ENCODE results near the gene POM121L2. TPM values are rescaled to one million over a fixed set of nuclear protein-coding genes. Genes with fewer than 3 reads are reported as not detected.

The POM121L2 gene
- total and polyA plus RNA-seq, 2 of the 13 experiments (the other 11 are each of a cell fraction or from before 2014, with no cell fraction given): not detected

DNA sequence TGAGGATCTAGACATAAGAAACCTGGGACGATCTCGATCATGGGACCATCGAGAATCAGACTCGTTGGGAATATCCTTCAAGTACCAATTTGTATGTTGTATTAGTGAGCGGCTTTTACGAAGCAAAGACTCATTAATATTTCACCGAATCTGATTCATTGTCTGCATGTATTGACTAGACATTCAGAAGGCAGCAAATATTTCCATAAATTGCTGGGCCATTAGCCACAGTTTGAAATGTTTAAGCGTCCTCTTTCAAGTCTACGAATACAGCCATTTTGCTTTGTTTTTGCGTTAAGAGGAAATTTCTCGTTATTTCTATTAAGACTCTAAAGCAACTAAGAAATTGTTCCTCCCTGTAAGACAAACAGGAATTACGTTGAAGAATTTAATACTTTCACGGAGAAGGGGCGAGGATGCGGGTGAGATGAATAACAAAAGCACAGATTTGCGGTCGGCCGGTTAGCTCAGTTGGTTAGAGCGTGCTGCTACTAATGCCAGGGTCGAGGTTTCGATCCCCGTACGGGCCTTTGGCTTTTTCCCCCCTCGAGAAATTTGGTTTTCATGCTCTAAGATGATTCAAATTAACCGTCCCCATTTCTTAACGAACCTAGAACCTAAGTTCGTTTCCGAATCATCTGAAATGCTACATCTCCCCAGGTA lies 18.5 kb downstream of the POM121L2 start (continued):
- TF ChIP-seq MTERF4 (CRISPR knock-in tag; IDR thresholded peaks at IDR 0.05) (no peak), GATAD2A (CRISPR knock-in tag; IDR thresholded peaks at IDR 0.05) (0 out of 2 replicates have a peak, but pooled peaks have one; percentile 21), DRAP1 (CRISPR knock-in tag; IDR thresholded peaks at IDR 0.05) (peak; percentile 32; the same call in 1 of the 2 replicates), TAF15 (IDR thresholded peaks at IDR 0.05; ENCODE audit: low read depth, low read length, poor library complexity, severe bottlenecking) (no peak), FOSL1 (CRISPR knock-in tag; IDR thresholded peaks at IDR 0.05; ENCODE audit: borderline replicate concordance) (no peak), ZNF446 (CRISPR knock-in tag; IDR thresholded peaks at IDR 0.05) (no peak), ONECUT2 (CRISPR knock-in tag; IDR thresholded peaks at IDR 0.05) (peak; percentile 15; the same call in 1 of the 2 replicates), MYPOP (CRISPR knock-in tag; IDR thresholded peaks at IDR 0.05) (peak; percentile 44; the same call in 1 of the 2 replicates), IKZF5 (CRISPR knock-in tag; IDR thresholded peaks at IDR 0.05) (peak; percentile 57; the same call in 1 of the 2 replicates), KMT2A (CRISPR knock-in tag; IDR thresholded peaks at IDR 0.05) (no peak), HOXA3 (CRISPR knock-in tag; IDR thresholded peaks at IDR 0.05) (0 out of 2 replicates have a peak, but pooled peaks have one; percentile 29), MBD4 (IDR thresholded peaks at IDR 0.05; ENCODE audit: borderline replicate concordance, low read length) (no peak), CBFB (CRISPR knock-in tag; IDR thresholded peaks at IDR 0.05) (0 out of 2 replicates have a peak, but pooled peaks have one; percentile 40), ZBTB14 (CRISPR knock-in tag; IDR thresholded peaks at IDR 0.05) (no peak), SMAD3 (CRISPR knock-in tag; IDR thresholded peaks at IDR 0.05) (0 out of 2 replicates have a peak, but pooled peaks have one; percentile 32), ZNF24 (IDR thresholded peaks at IDR 0.05) (peak; percentile 95), KDM2A (CRISPR knock-in tag; IDR thresholded peaks at IDR 0.05; ENCODE audit: borderline replicate concordance, low read depth) (peak; percentile 65; the same call in 1 of the 2 replicates), RNF2 (conservative IDR thresholded peaks at IDR 0.05; ENCODE audit: low read depth) (0 out of 2 replicates have a peak, but pooled peaks have one; percentile 38), SOX5 (CRISPR knock-in tag; IDR thresholded peaks at IDR 0.05; ENCODE audit: borderline replicate concordance) (0 out of 2 replicates have a peak, but pooled peaks have one; percentile 13), ZNF614 (CRISPR knock-in tag; IDR thresholded peaks at IDR 0.05; ENCODE audit: borderline replicate concordance) (0 out of 2 replicates have a peak, but pooled peaks have one; percentile 48), RBM22 (optimal IDR thresholded peaks at IDR 0.05; ENCODE audit: low read length) (no peak), GATA4 (IDR thresholded peaks at IDR 0.05; ENCODE audit: borderline replicate concordance, low read depth) (no peak), PHF5A (CRISPR knock-in tag; IDR thresholded peaks at IDR 0.05; ENCODE audit: low read depth, unreplicated experiment) (no peak), ZBTB7B (CRISPR knock-in tag; IDR thresholded peaks at IDR 0.05) (no peak), ZNF280B (CRISPR knock-in tag; IDR thresholded peaks at IDR 0.05; ENCODE audit: borderline replicate concordance) (no peak)

Data from HepG2 (cell line).